Adrenal gland (tissue), 5 donors: ENCODE results near the gene PARD3B.

Experiments used
- POLR2A ChIP-seq, 2 donors: fragments of 450-650 bp; IDR thresholded peaks; one replicate each; pipeline ENCODE4 v1.6.1; 2017; ENCODE audit warnings: antibody characterized with exemption in 2 of 2, mild to moderate bottlenecking in 2 of 2, moderate library complexity in 1 of 2
- TF ChIP-seq, protein P1 (sequence below), 6 experiments: fragments of 450-650 bp in 4 of 6; fragments of 200-600 bp in 2 of 6; sonication (generic) in 1 of 6; IDR thresholded peaks; 1 replicate in 5 of 6; 2 replicates in 1 of 6; pipeline versions ENCODE4 v1.5.1 to v1.8.0; 2016 to 2021; ENCODE audit warnings: antibody characterized with exemption in 6 of 6, mild to moderate bottlenecking in 2 of 6, moderate library complexity in 1 of 6
- donor health status: DM: no; HTN: no; CAD: no.

DNA sequence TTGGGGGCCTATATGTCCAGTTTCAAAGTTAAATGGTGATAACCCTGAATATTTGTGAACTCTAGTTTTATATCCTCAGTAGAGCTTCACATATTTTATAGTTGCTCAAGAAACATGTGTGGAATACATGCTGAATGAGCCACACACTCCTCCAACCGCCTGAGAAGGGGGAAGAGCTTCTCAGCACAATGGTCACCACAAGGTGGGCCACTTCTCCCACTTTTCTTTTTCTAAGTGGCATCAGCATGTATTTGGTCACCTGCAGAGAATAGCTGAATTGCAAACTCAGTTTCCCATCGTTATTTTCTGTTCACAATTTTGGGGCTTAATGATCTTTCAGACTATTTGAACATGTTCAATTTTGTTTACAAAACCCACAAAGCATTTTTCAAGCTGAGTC lies 340.5 kb downstream of the PARD3B start:
- TF ChIP-seq, protein P1, sequence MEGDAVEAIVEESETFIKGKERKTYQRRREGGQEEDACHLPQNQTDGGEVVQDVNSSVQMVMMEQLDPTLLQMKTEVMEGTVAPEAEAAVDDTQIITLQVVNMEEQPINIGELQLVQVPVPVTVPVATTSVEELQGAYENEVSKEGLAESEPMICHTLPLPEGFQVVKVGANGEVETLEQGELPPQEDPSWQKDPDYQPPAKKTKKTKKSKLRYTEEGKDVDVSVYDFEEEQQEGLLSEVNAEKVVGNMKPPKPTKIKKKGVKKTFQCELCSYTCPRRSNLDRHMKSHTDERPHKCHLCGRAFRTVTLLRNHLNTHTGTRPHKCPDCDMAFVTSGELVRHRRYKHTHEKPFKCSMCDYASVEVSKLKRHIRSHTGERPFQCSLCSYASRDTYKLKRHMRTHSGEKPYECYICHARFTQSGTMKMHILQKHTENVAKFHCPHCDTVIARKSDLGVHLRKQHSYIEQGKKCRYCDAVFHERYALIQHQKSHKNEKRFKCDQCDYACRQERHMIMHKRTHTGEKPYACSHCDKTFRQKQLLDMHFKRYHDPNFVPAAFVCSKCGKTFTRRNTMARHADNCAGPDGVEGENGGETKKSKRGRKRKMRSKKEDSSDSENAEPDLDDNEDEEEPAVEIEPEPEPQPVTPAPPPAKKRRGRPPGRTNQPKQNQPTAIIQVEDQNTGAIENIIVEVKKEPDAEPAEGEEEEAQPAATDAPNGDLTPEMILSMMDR (IDR thresholded peaks at IDR 0.05): peak in 2 of 6 experiments; percentile 13 to 23
- no peak for TF ChIP-seq POLR2A (IDR thresholded peaks at IDR 0.05)
